Stomach (tissue), 19 donors: Measurements from ENCODE around the gene TFF1. TPM values are rescaled to one million over a fixed set of nuclear protein-coding genes. Genes with fewer than 3 reads are reported as not detected.

Experiments used
- DNase-seq, 2 donors: peaks; one replicate each; pipeline versions ENCODE4 v3.0.0 to v3.0.0-alpha.2; 2013 to 2019
- H3K27ac ChIP-seq, 5 donors: fragments of 200-600 bp in 4 of 5; sonication (generic) in 4 of 5; one replicate each; pipeline ENCODE4 v1.5.1; 2013 to 2019; ENCODE audit warnings: mild to moderate bottlenecking in 1 of 5, moderate library complexity in 1 of 5
- H3K27me3 ChIP-seq, 3 donors: fragments of 200-600 bp; sonication (generic); one replicate each; pipeline ENCODE4 v1.5.1; 2017 to 2019; ENCODE audit warnings: mixed run types in 1 of 3
- H3K36me3 ChIP-seq, 4 donors: fragments of 200-600 bp; sonication (generic); 1 replicate in 3 of 4; 2 replicates in 1 of 4; pipeline ENCODE4 v1.5.1; 2016 to 2019
- H3K4me1 ChIP-seq, 4 donors: fragments of 200-600 bp; sonication (generic); one replicate each; pipeline ENCODE4 v1.5.1; 2016 to 2019
- H3K4me3 ChIP-seq, 4 donors: fragments of 200-600 bp; sonication (generic) in 3 of 4; one replicate each; pipeline ENCODE4 v1.5.1; 2016 to 2019; ENCODE audit warnings: mild to moderate bottlenecking in 1 of 4
- H3K9me3 ChIP-seq, 4 donors: fragments of 200-600 bp; sonication (generic); one replicate each; pipeline ENCODE4 v1.5.1; 2016 to 2019
- EP300 ChIP-seq: sonication (generic); formaldehyde crosslinking; IDR thresholded peaks from one replicate; pipeline ENCODE4 v1.6.1; 2017; ENCODE audit warnings: antibody characterized with exemption
- POLR2A ChIP-seq, 4 donors: fragments of 450-650 bp; IDR thresholded peaks; one replicate each; pipeline ENCODE4 v1.6.1; 2016; ENCODE audit warnings: antibody characterized with exemption in 4 of 4, control low read depth in 2 of 4, mild to moderate bottlenecking in 1 of 4, moderate library complexity in 1 of 4
- POLR2AphosphoS5 ChIP-seq, 3 donors: sonication (generic); formaldehyde crosslinking; IDR thresholded peaks; one replicate each; pipeline ENCODE4 v1.6.1; 2016; ENCODE audit warnings: antibody characterized with exemption in 3 of 3
- WGBS, 5 donors: extraction: QIAGEN DNeasy Blood & Tissue Kit in 3 of 5; methylation state at CpG; one replicate each; pipeline versions ENCODE4 v1.1.5 to v1.1.7; 2013 to 2018; 5-methylcytosine and 5-hydroxymethylcytosine counted together
- intact Hi-C: fragments of 100-400 bp; cut with DNase I; formaldehyde crosslinking; loops from one replicate; pipeline ENCODE4 v1.15.1; 2023; ENCODE audit warnings: low total_unique reads
- long read RNA-seq, 10 donors: transcript quantifications; one replicate each; lab custom pipeline, GENCODE V29; 2026
- polyA plus RNA-seq, 3 donors: library from polyadenylated mRNA; stranded (reverse); fragments of 200-250 nt; gene quantifications; one replicate each; pipeline ENCODE4 v1.2.3, GENCODE V29; 2013
- total RNA-seq, 5 donors: library from RNA; depleted of rRNA; stranded (reverse); fragments of >200 nt; gene quantifications; one replicate each; pipeline versions ENCODE4 v1.1.0 to v1.2.3, GENCODE V29; 2014 to 2016
- TF ChIP-seq, protein P1 (sequence below), 7 experiments: fragments of 450-650 bp in 4 of 7; fragments of 200-600 bp in 3 of 7; sonication (generic) in 3 of 7; IDR thresholded peaks; one replicate each; pipeline ENCODE4 v1.5.1; 2016 to 2019; ENCODE audit warnings: antibody characterized with exemption in 7 of 7, control low read depth in 2 of 7, mild to moderate bottlenecking in 1 of 7
- donor health status: healthy with polysubstance abuse.
- donor health status: Bipolar disorder and iron deficiency.
- donor health status: healthy.

The TFF1 gene
- 1,000 to 10,000 TPM in 1 of 5 donors, 100 to 1,000 TPM in 1, 10 to 100 TPM in 2, not detected in 1; 62.4 to 1,697 (median 407) TPM for total RNA-seq
- over 10,000 TPM in 1 of 3 donors, 1,000 to 10,000 TPM in 1, 100 to 1,000 TPM in 1; 385 to 10,944 (median 1,930) TPM for polyA plus RNA-seq
- long read RNA-seq, donor 1, transcript TFF1-201 (3 exons, 551 nt): major isoform, 198 of 264 reads
- long read RNA-seq, donor 1, partial matches to known transcripts: 35 of 264 reads
- long read RNA-seq, donor 1, other reads (novel, unspliced or antisense): 31 of 264 reads
- long read RNA-seq, donor 2, transcript TFF1-201 (3 exons, 551 nt): major isoform, 215 of 266 reads
- long read RNA-seq, donor 2, partial matches to known transcripts: 27 of 266 reads
- long read RNA-seq, donor 2, other reads (novel, unspliced or antisense): 24 of 266 reads
- long read RNA-seq, donor 3, transcript TFF1-201 (3 exons, 551 nt): major isoform, 103 of 127 reads
- long read RNA-seq, donor 3, partial matches to known transcripts: 19 of 127 reads
- long read RNA-seq, donor 3, other reads (novel, unspliced or antisense): 5 of 127 reads
- long read RNA-seq, donor 4, transcript TFF1-201 (3 exons, 551 nt): major isoform, 37 of 52 reads
- long read RNA-seq, donor 4, partial matches to known transcripts: 15 of 52 reads
- long read RNA-seq, donor 4, other reads (novel, unspliced or antisense): 0 of 52 reads
- long read RNA-seq, donor 5, transcript TFF1-201 (3 exons, 551 nt): major isoform, 41 of 41 reads
- long read RNA-seq, donor 5, partial matches to known transcripts: 0 of 41 reads
- long read RNA-seq, donor 5, other reads (novel, unspliced or antisense): 0 of 41 reads
- long read RNA-seq, donor 6, transcript TFF1-201 (3 exons, 551 nt): major isoform, 805 of 1,028 reads
- long read RNA-seq, donor 6, partial matches to known transcripts: 126 of 1,028 reads
- long read RNA-seq, donor 6, other reads (novel, unspliced or antisense): 97 of 1,028 reads
- long read RNA-seq, donor 7, transcript TFF1-201 (3 exons, 551 nt): major isoform, 548 of 726 reads
- long read RNA-seq, donor 7, partial matches to known transcripts: 96 of 726 reads
- long read RNA-seq, donor 7, other reads (novel, unspliced or antisense): 82 of 726 reads
- long read RNA-seq, donor 8, transcript TFF1-201 (3 exons, 551 nt): major isoform, 91 of 114 reads
- long read RNA-seq, donor 8, partial matches to known transcripts: 17 of 114 reads
- long read RNA-seq, donor 8, other reads (novel, unspliced or antisense): 6 of 114 reads
- long read RNA-seq, donor 9, transcript TFF1-201 (3 exons, 551 nt): major isoform, 150 of 212 reads
- long read RNA-seq, donor 9, partial matches to known transcripts: 43 of 212 reads
- long read RNA-seq, donor 9, other reads (novel, unspliced or antisense): 19 of 212 reads
- long read RNA-seq, donor 10, transcript TFF1-201 (3 exons, 551 nt): major isoform, 48 of 65 reads
- long read RNA-seq, donor 10, partial matches to known transcripts: 12 of 65 reads
- long read RNA-seq, donor 10, other reads (novel, unspliced or antisense): 5 of 65 reads

DNA sequence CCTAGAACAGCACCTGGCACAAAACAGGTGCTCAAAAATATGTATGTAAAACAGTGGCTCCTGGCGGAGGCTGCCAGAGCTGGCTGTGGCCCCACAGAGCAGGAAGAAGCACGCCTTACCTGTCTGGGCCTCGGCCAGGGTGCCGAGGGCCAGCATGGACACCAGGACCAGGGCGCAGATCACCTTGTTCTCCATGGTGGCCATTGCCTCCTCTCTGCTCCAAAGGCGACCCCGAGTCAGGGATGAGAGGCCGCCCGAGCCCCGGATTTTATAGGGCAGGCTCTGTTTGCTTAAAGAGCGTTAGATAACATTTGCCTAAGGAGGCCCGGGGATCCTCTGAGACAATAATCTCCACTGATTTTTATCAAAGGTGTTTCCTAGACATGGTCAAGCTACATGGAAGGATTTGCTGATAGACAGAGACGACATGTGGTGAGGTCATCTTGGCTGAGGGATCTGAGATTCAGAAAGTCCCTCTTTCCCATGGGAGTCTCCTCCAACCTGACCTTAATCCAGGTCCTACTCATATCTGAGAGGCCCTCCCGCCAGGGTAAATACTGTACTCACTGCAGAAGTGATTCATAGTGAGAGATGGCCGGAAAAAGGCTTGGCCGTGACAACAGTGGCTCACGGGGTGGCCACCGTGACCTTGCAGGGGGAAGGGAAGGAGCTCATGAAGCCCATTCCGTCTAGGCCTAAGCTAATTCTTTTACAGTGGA, at the start of gene TFF1:
TFF1 (minus strand) TSS at position 244 of the 719 bp plus-strand sequence; CDS start at position 204, 40 bp downstream.
- peak within 1 kb of the TSS; percentile 23 to 79 (median 72) for H3K27ac ChIP-seq
- intact Hi-C loops: no loop called here
- peak within 1 kb of the TSS in 3 of 4 donors; percentile 19 to 35 (median 31) for H3K4me3 ChIP-seq

DNA sequence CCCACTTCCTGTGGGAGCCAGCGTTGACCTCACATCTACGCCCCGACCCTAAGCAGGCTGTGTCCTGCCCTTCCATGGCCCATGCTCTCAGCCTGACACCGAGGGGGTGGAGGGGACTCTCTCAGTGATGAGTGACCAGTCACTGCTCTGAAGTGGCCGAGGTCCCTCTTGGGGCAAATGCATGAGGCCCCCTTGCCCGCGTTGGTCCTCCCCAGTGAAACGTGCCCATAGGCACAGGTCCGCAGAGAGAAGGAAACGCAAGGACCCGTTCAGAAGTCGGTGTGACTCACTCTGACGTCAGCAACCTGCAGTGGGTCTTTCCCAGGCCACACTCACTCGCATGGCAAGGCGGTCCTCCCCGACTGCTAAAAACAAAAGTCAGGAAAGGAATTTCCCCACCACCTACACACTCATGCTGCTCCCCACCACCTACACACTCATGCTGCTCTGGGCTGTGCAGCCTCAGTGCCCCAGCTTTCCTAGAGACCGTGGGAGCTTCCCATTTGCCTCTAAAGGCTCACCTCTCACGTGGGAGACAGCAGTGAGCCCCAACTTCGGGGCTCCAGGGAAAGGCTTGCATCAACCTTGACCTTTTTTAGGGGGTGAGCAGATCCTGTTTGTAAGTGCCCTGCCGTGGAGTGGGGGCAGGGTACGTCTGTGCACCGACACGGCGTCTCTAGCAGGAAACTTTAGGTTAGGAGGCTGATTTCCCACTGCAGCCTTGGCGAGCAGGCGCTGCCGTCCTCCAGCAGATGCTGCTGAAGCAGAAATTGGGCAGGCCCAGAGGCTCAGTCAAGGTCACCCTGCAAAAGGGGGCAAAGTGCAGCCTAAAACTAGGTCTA, 48.8 kb upstream of the TFF1 start:
- Histone ChIP-seq H3K36me3 (no peaks in the 10 kb centered on the region), H3K27ac (peak overlapping the region in 1 of 5 donors; percentile 26), H3K27me3 (peaks cover 0 to 52% (median 0%) of the 10 kb centered on the region in 3 donors), H3K4me3 (no peak overlapping the region), H3K4me1 (peaks cover 0 to 7% (median 2%) of the 10 kb centered on the region in 4 donors), H3K9me3 (no peaks in the 10 kb centered on the region)
- intact Hi-C loops: no loop called here
- peak; percentile 43 to 73 for DNase-seq
- 56 to 65% (median 65%) methylated on average over 24 to 27 of the region's 27 CpGs for WGBS, 5 donors
- TF ChIP-seq, protein P1, sequence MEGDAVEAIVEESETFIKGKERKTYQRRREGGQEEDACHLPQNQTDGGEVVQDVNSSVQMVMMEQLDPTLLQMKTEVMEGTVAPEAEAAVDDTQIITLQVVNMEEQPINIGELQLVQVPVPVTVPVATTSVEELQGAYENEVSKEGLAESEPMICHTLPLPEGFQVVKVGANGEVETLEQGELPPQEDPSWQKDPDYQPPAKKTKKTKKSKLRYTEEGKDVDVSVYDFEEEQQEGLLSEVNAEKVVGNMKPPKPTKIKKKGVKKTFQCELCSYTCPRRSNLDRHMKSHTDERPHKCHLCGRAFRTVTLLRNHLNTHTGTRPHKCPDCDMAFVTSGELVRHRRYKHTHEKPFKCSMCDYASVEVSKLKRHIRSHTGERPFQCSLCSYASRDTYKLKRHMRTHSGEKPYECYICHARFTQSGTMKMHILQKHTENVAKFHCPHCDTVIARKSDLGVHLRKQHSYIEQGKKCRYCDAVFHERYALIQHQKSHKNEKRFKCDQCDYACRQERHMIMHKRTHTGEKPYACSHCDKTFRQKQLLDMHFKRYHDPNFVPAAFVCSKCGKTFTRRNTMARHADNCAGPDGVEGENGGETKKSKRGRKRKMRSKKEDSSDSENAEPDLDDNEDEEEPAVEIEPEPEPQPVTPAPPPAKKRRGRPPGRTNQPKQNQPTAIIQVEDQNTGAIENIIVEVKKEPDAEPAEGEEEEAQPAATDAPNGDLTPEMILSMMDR (IDR thresholded peaks at IDR 0.05): no peak
- TF ChIP-seq POLR2A (IDR thresholded peaks at IDR 0.05): no peak
- no peak for TF ChIP-seq EP300
- no peak for TF ChIP-seq POLR2AphosphoS5 (IDR thresholded peaks at IDR 0.05)

More for the DNA sequence above, at the start of gene TFF1:
- no peaks in the 10 kb centered on the region for H3K36me3 ChIP-seq
- H3K27me3 ChIP-seq: peaks cover 0 to 65% (median 0%) of the 10 kb centered on the region in 3 donors
- TF ChIP-seq, protein P1 (IDR thresholded peaks at IDR 0.05): peak in 1 of 7 experiments; percentile 7
- peak in 2 of 3 donors; percentile 72 to 87 for TF ChIP-seq POLR2AphosphoS5 (IDR thresholded peaks at IDR 0.05)
- TF ChIP-seq EP300: no peak
- TF ChIP-seq POLR2A (IDR thresholded peaks at IDR 0.05): no peak
- peak; percentile 79 to 88 for DNase-seq
- 35 to 75% (median 41%) methylated on average over 19 of the region's 19 CpGs for WGBS, 5 donors
- peaks cover 0 to 20% (median 7%) of the 10 kb centered on the region in 4 donors for H3K4me1 ChIP-seq
- no peaks in the 10 kb centered on the region for H3K9me3 ChIP-seq

DNA sequence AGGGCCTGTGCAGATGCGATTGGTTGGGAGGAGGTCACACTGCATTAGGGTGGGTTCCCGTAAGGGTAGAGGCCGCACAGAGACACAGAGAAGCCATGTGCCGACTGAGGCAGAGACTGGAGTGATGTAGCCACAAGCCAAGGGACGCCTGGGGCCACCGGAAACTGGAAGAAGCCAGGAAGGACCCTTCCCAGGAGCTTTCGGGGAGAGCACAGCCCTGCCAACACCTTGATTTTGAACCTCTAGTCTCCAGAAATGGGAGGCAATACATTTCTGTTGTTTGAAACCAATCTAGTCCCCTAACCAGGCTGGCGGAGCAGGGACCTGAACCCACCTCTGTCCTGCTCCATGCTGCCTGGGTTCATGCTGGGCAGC, 48.2 kb upstream of the TFF1 start:
- 89 to 95% (median 92%) methylated on average over 7 to 8 of the region's 8 CpGs for WGBS, 5 donors
- DNase-seq: no peak
- H3K4me3 ChIP-seq: no peak overlapping the region
- intact Hi-C loops: no loop called here
- H3K27ac ChIP-seq: no peak overlapping the region
- H3K4me1 ChIP-seq: peaks cover 0 to 7% (median 2%) of the 10 kb centered on the region in 4 donors
- H3K36me3 ChIP-seq: no peaks in the 10 kb centered on the region
- TF ChIP-seq, protein P1 (IDR thresholded peaks at IDR 0.05): no peak
- TF ChIP-seq POLR2AphosphoS5 (IDR thresholded peaks at IDR 0.05) (no peak), EP300 (no peak), POLR2A (IDR thresholded peaks at IDR 0.05) (no peak)
- H3K27me3 ChIP-seq: peaks cover 0 to 52% (median 0%) of the 10 kb centered on the region in 3 donors
- H3K9me3 ChIP-seq: no peaks in the 10 kb centered on the region
